Neural progenitor cell (in vitro differentiated cells): ENCODE data around the gene MFSD8.

Experiments used
- EZH2 ChIP-seq: fragments of 200-600 bp; sonication (generic); IDR thresholded peaks from 2 replicates; pipeline ENCODE4 v1.6.1; 2017; ENCODE audit warnings: antibody characterized with exemption, mild to moderate bottlenecking, moderate library complexity
- EZH2phosphoT487 ChIP-seq: fragments of 200-600 bp; sonication (generic); IDR thresholded peaks from 2 replicates; pipeline ENCODE4 v1.6.1; 2017; ENCODE audit warnings: antibody characterized with exemption
- TF ChIP-seq, protein P1 (sequence below): fragments of 200-600 bp; sonication (generic); IDR thresholded peaks from 2 replicates; pipeline ENCODE4 v1.5.1; 2017; ENCODE audit warnings: antibody characterized with exemption, mild to moderate bottlenecking

DNA sequence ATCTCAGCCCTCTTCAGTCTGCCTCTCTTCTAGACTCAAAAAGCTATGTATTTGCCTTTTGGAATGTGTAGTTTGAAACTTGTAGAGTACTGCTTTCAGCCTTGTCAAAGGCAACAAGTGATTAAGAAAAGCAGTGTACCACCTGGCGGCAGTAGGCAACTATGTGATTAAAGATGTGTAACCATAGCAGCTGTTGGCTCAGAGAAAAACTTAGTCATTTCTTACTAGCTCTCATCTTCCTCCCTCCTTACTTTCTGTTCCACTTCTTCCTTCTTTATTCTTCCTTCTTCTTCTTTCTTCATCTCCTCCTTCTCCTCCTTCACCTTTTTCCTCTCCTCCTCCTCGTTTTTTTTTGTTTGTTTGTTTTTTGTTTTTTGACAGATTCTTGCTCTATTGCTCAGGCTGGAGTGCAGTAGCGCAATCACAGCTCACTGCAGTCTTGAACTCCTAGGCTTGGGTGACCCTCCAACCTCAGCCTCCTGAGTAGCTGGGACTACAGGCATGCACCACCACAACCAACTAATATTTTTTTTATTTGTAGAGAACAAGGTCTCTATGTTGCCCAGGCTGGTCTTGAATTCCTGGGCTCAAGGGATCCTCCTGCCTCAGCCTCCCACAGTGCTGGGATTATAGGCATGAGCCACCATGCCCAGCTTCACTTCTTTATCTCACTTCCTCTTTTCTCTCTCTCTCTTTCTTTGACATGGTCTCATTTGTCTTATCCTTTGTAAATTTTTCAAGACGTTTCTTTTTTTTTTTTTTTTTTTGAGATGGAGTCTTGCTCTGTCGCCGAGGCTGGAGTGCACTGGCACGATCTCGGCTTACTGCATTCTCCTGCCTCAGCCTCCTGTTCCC lies 32.8 kb upstream of the MFSD8 start:
- TF ChIP-seq, protein P1, sequence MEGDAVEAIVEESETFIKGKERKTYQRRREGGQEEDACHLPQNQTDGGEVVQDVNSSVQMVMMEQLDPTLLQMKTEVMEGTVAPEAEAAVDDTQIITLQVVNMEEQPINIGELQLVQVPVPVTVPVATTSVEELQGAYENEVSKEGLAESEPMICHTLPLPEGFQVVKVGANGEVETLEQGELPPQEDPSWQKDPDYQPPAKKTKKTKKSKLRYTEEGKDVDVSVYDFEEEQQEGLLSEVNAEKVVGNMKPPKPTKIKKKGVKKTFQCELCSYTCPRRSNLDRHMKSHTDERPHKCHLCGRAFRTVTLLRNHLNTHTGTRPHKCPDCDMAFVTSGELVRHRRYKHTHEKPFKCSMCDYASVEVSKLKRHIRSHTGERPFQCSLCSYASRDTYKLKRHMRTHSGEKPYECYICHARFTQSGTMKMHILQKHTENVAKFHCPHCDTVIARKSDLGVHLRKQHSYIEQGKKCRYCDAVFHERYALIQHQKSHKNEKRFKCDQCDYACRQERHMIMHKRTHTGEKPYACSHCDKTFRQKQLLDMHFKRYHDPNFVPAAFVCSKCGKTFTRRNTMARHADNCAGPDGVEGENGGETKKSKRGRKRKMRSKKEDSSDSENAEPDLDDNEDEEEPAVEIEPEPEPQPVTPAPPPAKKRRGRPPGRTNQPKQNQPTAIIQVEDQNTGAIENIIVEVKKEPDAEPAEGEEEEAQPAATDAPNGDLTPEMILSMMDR = peak; percentile 4
- TF ChIP-seq EZH2phosphoT487 = no peak
- no peak for TF ChIP-seq EZH2
